H1 (cell line): Measurements from ENCODE around the gene CROCC. TPM values are rescaled to one million over a fixed set of nuclear protein-coding genes. Genes with fewer than 3 reads are reported as not detected.

Experiments used
- CTCF ChIA-PET: fragments of 300-600 bp; sonication (Branson Sonifier 250); formaldehyde crosslinking; loops from one replicate; lab custom pipeline; 2021; ENCODE audit not compliant: partially characterized antibody; lab: Charles Lee
- POLR2A ChIA-PET: fragments of 300-600 bp; sonication (Branson Sonifier 250); formaldehyde crosslinking; loops from one replicate; lab custom pipeline; 2021; ENCODE audit warnings: inconsistent platforms; ENCODE audit not compliant: partially characterized antibody; lab: Charles Lee
- DNase-seq, 2 experiments: peaks; one replicate each; pipeline versions ENCODE4 v3.0.0 to v3.0.0-alpha.2; 2010 to 2022; ENCODE audit warnings: low spot score in 2 of 2, low read depth in 1 of 2, mixed read lengths in 1 of 2
- FAIRE-seq: peaks from 2 replicates; lab custom pipeline; 2011; peaks lifted over from hg19 to GRCh38; lab: Jason Lieb, UNC
- H2AFZ ChIP-seq: 2 replicates; pipeline ENCODE4 v1.8.1; 2012; ENCODE audit warnings: low read length, inconsistent platforms
- H2AK5ac ChIP-seq: 2 replicates; pipeline ENCODE4 v1.6.1; 2013; ENCODE audit warnings: low read depth, low read length
- H2BK120ac ChIP-seq: replicated peaks from 2 replicates; pipeline ENCODE3; 2013; ENCODE audit warnings: low read depth, low read length, inconsistent platforms
- H2BK12ac ChIP-seq: 2 replicates; pipeline ENCODE4 v1.6.1; 2013; ENCODE audit warnings: low read depth, low read length
- H2BK15ac ChIP-seq: 2 replicates; pipeline ENCODE4 v1.6.1; 2013; ENCODE audit warnings: low read length
- H2BK20ac ChIP-seq: 2 replicates; pipeline ENCODE4 v1.6.1; 2013; ENCODE audit warnings: low read length
- H2BK5ac ChIP-seq: 2 replicates; pipeline ENCODE4 v1.6.1; 2013; ENCODE audit warnings: low read depth, low read length
- H3K14ac ChIP-seq: 2 replicates; pipeline ENCODE4 v1.6.1; 2013; ENCODE audit warnings: inconsistent platforms; ENCODE audit not compliant: insufficient read length
- H3K18ac ChIP-seq: 2 replicates; pipeline ENCODE4 v1.6.1; 2013; ENCODE audit warnings: low read length; ENCODE audit errors: extremely low read depth
- H3K23ac ChIP-seq: 2 replicates; pipeline ENCODE4 v1.6.1; 2013; ENCODE audit warnings: inconsistent platforms; ENCODE audit not compliant: insufficient read length
- H3K23me2 ChIP-seq: 2 replicates; pipeline ENCODE4 v1.6.1; 2013; ENCODE audit warnings: low read depth, low read length
- H3K27ac ChIP-seq: 2 replicates; pipeline ENCODE4 v1.6.1; 2011; ENCODE audit warnings: low read depth, low read length, inconsistent platforms
- H3K27me3 ChIP-seq, 4 experiments: replicated peaks in 1 of 4; 1 replicate in 1 of 4; 2 replicates in 3 of 4; pipeline versions ENCODE4 v1.6.1 to v1.8.1; 2011 to 2013; ENCODE audit warnings: low read length in 3 of 4, mild to moderate bottlenecking in 3 of 4, inconsistent platforms in 2 of 4, mixed read lengths in 2 of 4, moderate library complexity in 1 of 4; ENCODE audit not compliant: control insufficient read depth in 3 of 4, insufficient read depth in 3 of 4; ENCODE audit errors: extremely low read depth in 1 of 4
- H3K36me3 ChIP-seq, 4 experiments: 2 replicates each; pipeline versions ENCODE4 v1.6.1 to v1.8.1; 2011 to 2013; ENCODE audit warnings: mild to moderate bottlenecking in 4 of 4, low read length in 3 of 4, moderate library complexity in 2 of 4, control low read depth in 1 of 4, inconsistent platforms in 1 of 4; ENCODE audit not compliant: insufficient read depth in 4 of 4, control insufficient read depth in 2 of 4
- H3K4ac ChIP-seq: replicated peaks from 2 replicates; pipeline ENCODE3; 2013; ENCODE audit warnings: low read length, low read depth, mixed read lengths, inconsistent platforms; ENCODE audit not compliant: insufficient read length
- H3K4me1 ChIP-seq, 4 experiments: replicated peaks in 1 of 4; 1 replicate in 1 of 4; 2 replicates in 3 of 4; pipeline versions ENCODE4 v1.6.1 to v1.8.1; 2011 to 2013; ENCODE audit warnings: low read length in 3 of 4, inconsistent platforms in 2 of 4, mixed read lengths in 1 of 4; ENCODE audit not compliant: insufficient read depth in 4 of 4, control insufficient read depth in 3 of 4
- H3K4me2 ChIP-seq, 2 experiments: 2 replicates each; pipeline versions ENCODE4 v1.6.1 to v1.8.1; 2011 to 2013; ENCODE audit warnings: low read depth in 2 of 2, low read length in 2 of 2, control low read depth in 1 of 2, inconsistent platforms in 1 of 2, mild to moderate bottlenecking in 1 of 2; ENCODE audit not compliant: insufficient read depth in 1 of 2
- H3K4me3 ChIP-seq, 4 experiments: fragments of 200-600, 300-600 bp in 1 of 4; sonication (generic), shearing (Covaris generic), sonication (Bioruptor Twin) in 1 of 4; 2 replicates each; pipeline versions ENCODE4 v1.5.1 to v1.8.1; 2011 to 2016; ENCODE audit warnings: low read length in 4 of 4, low read depth in 3 of 4, control low read depth in 2 of 4, inconsistent platforms in 2 of 4, mild to moderate bottlenecking in 2 of 4, mixed read lengths in 1 of 4, moderate library complexity in 1 of 4; ENCODE audit not compliant: insufficient read depth in 2 of 4; ENCODE audit errors: extremely low read depth in 1 of 4
- H3K56ac ChIP-seq: replicated peaks from 2 replicates; pipeline ENCODE3; 2013; ENCODE audit warnings: low read depth, mild to moderate bottlenecking, mixed read lengths, low read length, inconsistent platforms; ENCODE audit not compliant: insufficient read length
- H3K79me1 ChIP-seq: 2 replicates; pipeline ENCODE4 v1.6.1; 2013; ENCODE audit warnings: low read depth, low read length, control low read depth
- H3K79me2 ChIP-seq, 2 experiments: 2 replicates each; pipeline versions ENCODE4 v1.6.1 to v1.8.1; 2012 to 2013; ENCODE audit warnings: low read length in 2 of 2, mild to moderate bottlenecking in 2 of 2, inconsistent platforms in 1 of 2; ENCODE audit not compliant: insufficient read depth in 2 of 2, control insufficient read depth in 1 of 2
- H3K9ac ChIP-seq, 4 experiments: replicated peaks in 1 of 4; 1 replicate in 1 of 4; 2 replicates in 3 of 4; pipeline versions ENCODE4 v1.6.1 to v1.8.1; 2011 to 2013; ENCODE audit warnings: low read depth in 3 of 4, low read length in 3 of 4, control low read depth in 2 of 4, mild to moderate bottlenecking in 2 of 4, moderate library complexity in 2 of 4, inconsistent platforms in 1 of 4; ENCODE audit errors: extremely low read depth in 1 of 4
- H3K9me3 ChIP-seq, 2 experiments: 2 replicates each; pipeline versions ENCODE4 v1.6.1 to v1.8.1; 2012 to 2013; ENCODE audit warnings: mild to moderate bottlenecking in 2 of 2, moderate library complexity in 2 of 2, control low read depth in 1 of 2, inconsistent platforms in 1 of 2, low read depth in 1 of 2, low read length in 1 of 2, mixed read lengths in 1 of 2; ENCODE audit not compliant: insufficient read depth in 2 of 2
- H4K20me1 ChIP-seq, 2 experiments: replicated peaks in 1 of 2; 2 replicates each; pipeline versions ENCODE3 to v1.8.1; 2011 to 2013; ENCODE audit warnings: inconsistent platforms in 2 of 2, low read length in 2 of 2, mild to moderate bottlenecking in 1 of 2; ENCODE audit not compliant: insufficient read depth in 2 of 2, control insufficient read depth in 1 of 2
- H4K5ac ChIP-seq: 2 replicates; pipeline ENCODE4 v1.6.1; 2013; ENCODE audit warnings: low read length, low read depth, mixed read lengths, inconsistent platforms; ENCODE audit not compliant: insufficient read length
- H4K8ac ChIP-seq: 2 replicates; pipeline ENCODE4 v1.8.0; 2013; ENCODE audit warnings: mild to moderate bottlenecking, moderate library complexity, low read length, inconsistent platforms; ENCODE audit not compliant: insufficient read depth; ENCODE audit errors: extremely low read depth
- H4K91ac ChIP-seq: replicated peaks from 2 replicates; pipeline ENCODE3; 2013; ENCODE audit warnings: low read length, mixed read lengths, inconsistent platforms; ENCODE audit not compliant: insufficient read length
- JUND ChIP-seq: IDR thresholded peaks from 2 replicates; pipeline ENCODE4 v1.6.1; 2011; ENCODE audit warnings: mild to moderate bottlenecking, improper control_type of control experiment, low read length
- WGBS, 2 experiments: shearing (Covaris generic) in 1 of 2; methylation state at CpG; one replicate each; pipeline versions ENCODE4 v1.1.6 to v1.1.7; 2013 to 2015; ENCODE audit warnings: low lambda C conversion rate in 2 of 2, mixed read lengths in 2 of 2, inconsistent platforms in 1 of 2, low coverage in 1 of 2, missing lambda C conversion rate in 1 of 2; ENCODE audit not compliant: insufficient replicate concordance in 2 of 2, insufficient coverage in 1 of 2, insufficient read length in 1 of 2; ENCODE audit errors: extremely low coverage in 1 of 2, missing lambda C conversion rate in 1 of 2; 5-methylcytosine and 5-hydroxymethylcytosine counted together
- polyA plus RNA-seq, 7 experiments: library from polyadenylated mRNA; depleted of rRNA in 3 of 7; stranded (reverse) in 5 of 7; unstranded in 2 of 7; fragments of >200 nt in 5 of 7; fragments of 200-250 nt in 2 of 7; gene quantifications; 1 replicate in 5 of 7; 2 replicates in 1 of 7; 4 replicates in 1 of 7; pipeline versions ENCODE4 v1.2.1 to v1.2.3, GENCODE V29; 2011 to 2013; ENCODE audit warnings: missing spikeins in 2 of 7, mixed read lengths in 2 of 7
- total RNA-seq: library from RNA; stranded (reverse); fragmentation: NEBNext Ultra II Directional; extraction: Animal tissue kit (Norgen Biotek cat#: 25700); gene quantifications from 2 replicates; pipeline ENCODE4 v1.2.1, GENCODE V29; 2021

Gene CROCC
- total and polyA plus RNA-seq, 2 of the 8 experiments (the other 6 are each of a cell fraction or from before 2014, with no cell fraction given) = 12.1 to 39.5 TPM

GRCh38 chr1:16955186-16955585 is 33.5 kb downstream of the CROCC start:
- POLR2A ChIA-PET = interaction anchor here (0.9 kb wide), 1 partner anchor 18 kb away, joined by 3 read pairs; no protein-coding TSS in a partner anchor
- WGBS, 2 experiments = 93% methylated on average over 23 of the region's 25 CpGs; no CpG with 5 or more reads in 1 of the 2 experiments
- CTCF ChIA-PET = interaction anchor here (0.6 to 4.3 kb wide), 13 partner anchors 9 to 331 kb away, joined by 3 to 20 read pairs (median 5); partner anchors contain the start of gene MFAP2
- TF ChIP-seq JUND = no peak

More at GRCh38 chr1:16955186-16955585, 33.5 kb downstream of the CROCC start:
- Histone ChIP-seq H3K36me3 (peaks cover 4 to 35% (median 19%) of the 10 kb centered on the region in 4 experiments; a peak in 7 of 8 replicates), H2BK20ac (no peak overlapping the region), H3K79me2 (no peaks in the 10 kb centered on the region), H3K27me3 (no peaks in the 10 kb centered on the region), H2BK12ac (no peak overlapping the region), H4K91ac (no peak overlapping the region), H3K9ac (no peak overlapping the region), H3K14ac (no peak overlapping the region), H3K4me1 (no peaks in the 10 kb centered on the region), H2AFZ (no peak overlapping the region), H3K27ac (no peak overlapping the region), H3K79me1 (no peaks in the 10 kb centered on the region), H3K4ac (no peak overlapping the region), H3K23ac (no peak overlapping the region), H3K23me2 (no peaks in the 10 kb centered on the region), H2BK120ac (no peak overlapping the region), H4K8ac (no peak overlapping the region), H3K4me2 (no peak overlapping the region), H3K18ac (no peak overlapping the region), H2BK5ac (no peak overlapping the region), H3K9me3 (no peaks in the 10 kb centered on the region), H2AK5ac (no peak overlapping the region), H2BK15ac (no peak overlapping the region), H3K4me3 (no peak overlapping the region), H3K56ac (no peak overlapping the region), H4K5ac (no peak overlapping the region), H4K20me1 (peaks cover 0 to 4% of the 10 kb centered on the region in 2 experiments)
- no peak for FAIRE-seq
- DNase-seq = no peak
